ENCODE measurements around the gene ALG10B.
"Not testable (repeated sequence)": the region's sequence is repeated elsewhere in the genome, so short reads cannot be mapped to it uniquely, and the experiment has no call there.

The ALG10B gene, protein sequence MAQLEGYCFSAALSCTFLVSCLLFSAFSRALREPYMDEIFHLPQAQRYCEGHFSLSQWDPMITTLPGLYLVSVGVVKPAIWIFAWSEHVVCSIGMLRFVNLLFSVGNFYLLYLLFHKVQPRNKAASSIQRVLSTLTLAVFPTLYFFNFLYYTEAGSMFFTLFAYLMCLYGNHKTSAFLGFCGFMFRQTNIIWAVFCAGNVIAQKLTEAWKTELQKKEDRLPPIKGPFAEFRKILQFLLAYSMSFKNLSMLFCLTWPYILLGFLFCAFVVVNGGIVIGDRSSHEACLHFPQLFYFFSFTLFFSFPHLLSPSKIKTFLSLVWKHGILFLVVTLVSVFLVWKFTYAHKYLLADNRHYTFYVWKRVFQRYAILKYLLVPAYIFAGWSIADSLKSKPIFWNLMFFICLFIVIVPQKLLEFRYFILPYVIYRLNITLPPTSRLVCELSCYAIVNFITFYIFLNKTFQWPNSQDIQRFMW

DNA sequence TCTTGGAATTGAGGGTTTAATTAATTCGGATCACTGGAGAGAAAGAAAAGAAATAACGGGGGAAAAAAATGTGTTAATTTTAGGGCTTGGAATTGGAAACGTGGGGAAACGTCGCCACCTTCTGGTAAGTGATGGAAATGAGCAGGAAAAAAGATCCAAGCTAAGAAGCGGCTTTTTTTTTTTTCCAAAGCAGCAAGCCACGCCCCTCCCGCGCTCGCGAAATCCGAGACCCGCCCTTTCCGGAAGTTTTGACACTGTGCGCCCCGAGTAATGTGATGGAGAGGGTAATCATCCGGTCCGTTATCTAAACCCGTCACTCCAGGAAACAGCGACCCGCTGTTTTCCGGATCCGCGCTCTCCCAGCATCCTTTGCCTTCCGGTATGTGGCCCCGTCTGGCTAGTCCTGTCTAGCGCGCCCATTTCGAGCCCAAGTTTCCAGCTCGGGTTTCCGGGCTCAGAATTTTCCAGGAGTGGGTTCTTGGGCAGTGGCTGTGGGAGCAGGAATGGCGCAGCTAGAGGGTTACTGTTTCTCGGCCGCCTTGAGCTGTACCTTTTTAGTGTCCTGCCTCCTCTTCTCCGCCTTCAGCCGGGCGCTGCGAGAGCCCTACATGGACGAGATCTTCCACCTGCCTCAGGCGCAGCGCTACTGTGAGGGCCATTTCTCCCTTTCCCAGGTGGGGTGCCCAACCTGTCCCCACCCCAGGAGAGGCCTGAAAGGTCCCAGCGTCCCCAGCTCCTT is at the start of gene ALG10B:
TSS of gene ALG10B (plus strand) at position 384 of the 739 bp plus-strand sequence. CDS start at position 504, 120 bp downstream.
- DNase-seq = peak; percentile 78

DNA sequence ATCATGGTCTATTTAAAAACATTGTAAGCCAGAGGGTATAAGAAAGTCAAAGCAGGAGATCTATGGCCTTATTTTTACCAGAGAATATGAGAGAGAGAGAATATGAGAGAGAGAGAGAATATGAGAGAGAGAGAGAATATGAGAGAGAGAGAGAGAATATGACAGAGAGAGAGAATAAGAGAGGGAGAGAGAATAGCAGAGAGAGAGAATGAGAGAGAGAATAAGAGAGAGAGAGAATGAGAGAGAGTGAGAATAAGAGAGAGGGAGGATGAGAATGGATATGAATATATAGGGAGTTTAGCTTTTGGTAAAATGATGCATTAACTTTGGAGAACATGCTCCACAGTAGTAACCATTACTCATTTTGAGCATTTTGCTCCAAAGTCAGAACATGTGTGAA is 48.0 kb upstream of the ALG10B start:
- no peak for DNase-seq

DNA sequence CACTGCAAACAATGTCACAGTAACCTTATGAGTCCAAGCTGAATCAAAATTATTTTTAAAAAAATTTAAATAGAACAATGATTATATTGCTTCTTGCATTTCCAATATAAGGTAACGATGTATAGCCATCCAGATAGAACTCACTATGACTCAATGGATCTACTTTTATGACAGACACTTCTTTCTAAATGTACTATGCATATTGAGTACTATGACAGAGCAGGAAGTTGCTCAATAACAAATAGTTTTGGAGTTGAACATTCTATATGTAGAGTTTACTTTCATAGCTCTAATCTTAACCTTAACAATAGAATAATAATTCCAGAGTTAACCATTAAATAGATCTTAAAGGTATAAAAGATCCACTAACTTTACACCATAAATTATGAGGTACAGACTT is 46.7 kb upstream of the ALG10B start:
- no peak for DNase-seq

DNA sequence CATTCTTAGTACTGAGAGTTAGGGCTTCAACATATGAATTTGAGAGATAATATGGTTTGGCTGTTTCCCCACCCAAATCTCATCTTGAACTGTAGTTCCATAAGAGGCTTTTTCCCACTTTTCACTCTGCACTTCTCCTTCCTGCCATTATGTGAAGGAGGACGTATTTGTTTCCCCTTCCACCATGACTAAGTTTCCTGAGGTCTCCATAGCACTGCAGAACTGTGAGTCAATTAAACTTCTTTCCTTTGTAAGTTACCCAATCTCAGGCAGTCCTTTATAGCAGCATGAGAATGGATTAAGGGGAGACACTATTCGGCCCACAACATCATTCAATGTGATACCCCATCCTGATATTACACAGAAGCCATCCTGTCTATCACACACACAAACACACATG is 36.8 kb upstream of the ALG10B start:
- no peak for DNase-seq

DNA sequence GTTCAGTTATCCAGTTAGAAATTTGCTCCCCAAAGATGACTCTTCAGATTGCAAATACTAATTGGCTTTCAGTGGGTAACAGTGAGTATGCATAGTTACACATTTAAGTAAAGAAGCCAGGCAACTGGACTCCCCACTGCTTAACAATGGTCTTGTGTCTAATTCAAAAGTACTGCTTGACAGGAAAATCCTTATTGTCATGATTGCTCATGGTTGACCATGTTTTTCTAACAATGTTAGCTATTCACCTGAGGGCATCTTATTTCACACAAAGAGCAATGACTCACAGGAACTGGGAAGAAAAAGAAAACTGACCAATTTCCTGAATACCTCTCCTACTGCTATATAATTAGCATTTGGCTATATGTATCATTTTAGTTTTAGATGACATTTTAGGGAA is 33.7 kb upstream of the ALG10B start:
- DNase-seq = no peak

DNA sequence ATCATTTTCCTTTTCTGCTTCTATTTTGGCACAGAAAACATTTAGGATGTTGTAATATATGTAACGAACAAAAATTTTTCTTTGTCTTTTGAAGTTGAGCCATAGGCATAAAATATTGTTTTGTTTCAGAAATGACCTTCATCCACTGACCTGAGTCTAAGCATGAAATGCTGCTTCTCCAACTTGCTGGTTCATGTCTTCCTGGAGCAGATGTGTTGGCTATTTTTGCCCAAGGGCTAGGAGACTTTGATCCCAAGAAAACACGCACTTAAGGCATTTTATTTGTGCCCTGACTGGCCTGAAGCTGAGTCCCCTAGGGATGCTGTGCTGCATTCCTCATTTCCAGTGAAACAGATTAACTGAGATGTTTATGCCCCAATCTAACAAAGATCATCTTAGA is 27.2 kb upstream of the ALG10B start:
- no peak for DNase-seq

DNA sequence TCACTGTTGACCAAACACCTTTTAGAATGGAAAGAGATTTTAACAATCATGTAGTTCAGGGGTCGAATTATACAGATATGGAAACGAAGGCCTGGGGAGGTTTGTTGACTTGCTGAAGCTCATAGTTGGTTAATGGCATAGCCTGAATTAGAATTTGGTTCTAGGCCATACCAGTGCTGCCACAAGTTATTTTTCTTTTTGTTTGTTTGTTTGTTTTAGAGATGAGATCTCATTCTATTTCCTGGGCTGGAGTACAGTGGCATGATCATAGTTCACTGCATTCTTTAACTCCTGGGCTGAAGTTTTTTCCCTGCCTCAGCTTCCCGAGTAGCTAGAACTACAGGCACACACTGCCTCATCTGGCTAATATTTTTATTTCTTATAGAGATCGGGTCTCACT is 25.4 kb upstream of the ALG10B start:
- DNase-seq = no peak

DNA sequence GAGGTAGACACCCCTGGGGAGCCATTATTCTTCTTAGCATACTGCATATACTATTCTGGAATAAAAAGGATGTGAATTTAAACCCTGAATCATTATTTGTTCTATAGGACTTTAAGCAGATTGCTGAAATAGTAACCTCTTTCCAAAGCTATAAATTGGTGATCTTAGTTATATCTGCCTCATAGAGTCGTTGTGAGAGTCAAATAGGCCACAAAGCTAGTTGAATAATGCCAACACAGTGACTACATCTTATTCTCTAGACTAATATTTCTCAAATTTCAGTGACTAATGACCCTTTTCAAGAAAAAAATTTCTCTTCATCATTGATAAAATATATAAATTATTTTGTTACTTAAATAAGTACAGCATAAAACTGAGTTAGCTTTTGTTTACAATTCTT is 13.6 kb upstream of the ALG10B start:
- not testable (repeated sequence) for DNase-seq

DNA sequence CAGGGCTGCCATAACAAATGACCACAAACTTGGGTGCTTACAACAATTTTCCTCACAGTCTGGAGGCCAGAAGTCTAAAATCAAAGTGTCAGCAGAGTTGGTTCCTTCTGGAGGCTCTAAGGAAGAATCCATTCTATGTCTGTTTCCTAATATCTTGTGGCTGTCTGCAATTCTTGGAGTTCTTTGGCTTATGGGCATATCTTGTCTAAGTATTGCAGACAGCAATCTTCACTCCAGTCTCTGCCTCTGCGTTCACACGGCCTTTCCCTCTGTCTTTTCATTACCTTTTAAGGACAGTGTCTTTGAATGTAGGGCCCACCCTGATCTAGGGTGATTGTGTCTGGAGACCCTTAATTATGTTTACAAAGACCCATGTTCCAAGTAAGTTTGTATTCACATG is 5.4 kb downstream of the ALG10B start:
- DNase-seq = not testable (repeated sequence)

DNA sequence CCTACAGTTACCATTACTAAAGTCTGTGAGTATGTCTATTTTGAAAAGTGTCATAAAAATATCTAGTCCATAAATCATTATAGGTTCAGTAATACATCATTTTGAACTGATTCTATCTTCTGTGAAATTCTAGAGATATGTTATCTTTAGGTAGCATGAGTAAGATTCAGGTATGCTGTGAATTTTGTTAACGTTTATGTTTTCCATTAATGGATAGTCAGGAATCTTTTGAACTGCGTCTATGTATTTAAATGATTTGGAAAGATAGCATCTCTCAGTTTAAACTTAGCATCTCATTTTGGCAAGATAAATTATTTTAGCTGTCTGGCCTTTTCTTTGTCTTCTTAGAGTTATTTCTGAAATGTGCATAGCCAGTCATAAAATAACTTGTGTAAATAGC is 8.3 kb downstream of the ALG10B start:
- no peak for DNase-seq

DNA sequence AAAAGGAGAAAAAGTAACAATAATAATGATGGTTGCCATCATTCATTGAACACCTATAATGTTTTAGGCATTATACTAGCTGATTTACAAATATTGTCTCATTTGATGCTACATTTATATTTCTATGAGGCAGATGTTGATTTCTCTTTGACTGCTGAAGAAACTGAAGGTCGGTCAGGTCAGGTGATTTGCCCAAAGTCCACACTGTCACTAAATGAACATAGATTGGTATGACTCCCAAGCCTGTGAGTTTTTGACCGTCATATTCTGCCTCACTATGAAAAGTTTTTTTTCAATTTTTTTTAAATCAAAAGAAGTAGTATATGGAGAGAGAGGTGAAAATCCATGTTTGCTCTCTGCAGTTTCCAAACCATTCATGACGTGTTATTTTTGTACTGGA is 10.8 kb downstream of the ALG10B start:
- DNase-seq = no peak

DNA sequence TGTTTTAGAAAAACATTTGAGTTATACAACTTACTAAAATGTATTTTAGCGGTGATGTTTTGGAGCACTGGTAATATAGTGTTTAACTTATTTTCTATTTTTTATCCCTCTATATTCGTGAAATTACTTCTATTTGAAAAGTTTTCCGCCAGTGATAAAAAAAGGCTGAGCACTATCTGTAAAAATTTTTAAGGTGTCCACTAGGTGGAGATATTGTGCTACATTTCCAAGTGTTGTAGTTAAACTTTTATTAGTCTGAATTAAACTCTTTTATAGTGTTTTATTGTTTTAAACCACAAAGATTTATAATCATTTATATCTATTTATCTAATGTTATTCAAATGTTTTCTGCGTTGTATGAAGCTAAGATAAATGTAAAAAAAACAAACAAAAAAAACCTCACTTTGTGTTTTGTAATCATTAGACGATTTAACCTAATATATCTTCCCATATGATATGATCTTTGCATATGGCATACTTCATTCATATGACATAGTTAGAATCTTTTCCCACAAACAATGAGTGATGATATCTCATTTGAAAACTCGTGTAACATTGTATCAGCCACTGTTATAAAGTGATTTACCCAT is 11.8 kb downstream of the ALG10B start:
- DNase-seq = peak; percentile 48

DNA sequence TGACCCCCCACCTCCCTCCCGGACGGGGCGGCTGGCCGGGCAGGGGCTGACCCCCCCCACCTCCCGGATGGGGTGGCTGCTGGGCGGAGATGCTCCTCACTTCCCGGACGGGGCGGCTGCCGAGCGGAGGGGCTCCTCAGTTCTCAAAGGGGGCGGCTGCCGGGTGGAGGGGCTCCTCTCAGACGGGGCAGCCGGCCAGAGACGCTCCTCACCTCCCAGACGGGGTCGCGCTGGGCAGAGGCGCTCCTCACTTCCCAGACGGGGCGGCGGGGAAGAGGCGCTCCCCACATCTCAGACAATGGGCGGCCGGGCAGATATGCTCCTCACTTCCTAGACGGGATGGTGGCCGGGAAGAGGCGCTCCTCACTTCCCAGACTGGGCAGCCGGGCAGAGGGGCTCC is 13.8 kb downstream of the ALG10B start:
- not testable (repeated sequence) for DNase-seq

DNA sequence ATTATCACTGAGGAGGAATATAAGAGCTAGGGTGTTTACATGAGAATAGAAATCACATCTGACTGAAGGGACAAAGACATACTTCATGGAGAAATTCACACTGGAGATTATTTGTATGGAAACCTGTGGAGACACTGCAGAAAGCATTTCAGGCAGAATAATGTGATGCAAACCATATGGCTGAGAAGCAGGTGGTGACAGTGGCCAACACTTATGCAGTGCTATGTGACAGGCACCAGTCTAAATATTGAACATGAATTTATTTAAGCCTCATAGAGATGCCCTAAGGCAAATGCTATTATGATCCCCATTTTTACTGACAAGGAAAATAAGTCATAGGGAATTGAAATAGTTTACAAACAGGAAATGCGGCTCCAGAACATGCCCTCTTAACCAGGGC is 16.2 kb downstream of the ALG10B start:
- DNase-seq = no peak

DNA sequence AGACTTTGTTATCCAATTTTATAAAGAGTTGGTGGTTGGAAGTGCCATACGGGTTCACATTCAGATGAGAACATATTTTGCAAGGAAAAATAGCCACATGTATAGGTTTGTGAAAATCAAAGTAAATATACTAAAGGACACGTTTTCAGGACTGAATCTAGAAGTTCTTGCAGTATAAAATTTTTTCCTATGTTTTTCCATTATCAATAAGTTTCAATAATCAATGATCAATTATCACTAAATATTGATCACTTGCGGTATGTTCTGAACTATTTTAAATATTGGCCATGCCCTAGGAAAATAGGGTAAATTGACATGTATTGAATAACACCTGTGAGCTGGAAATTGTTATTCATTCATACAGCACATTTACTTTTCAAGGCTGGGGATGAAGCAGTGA is 25.9 kb downstream of the ALG10B start:
- DNase-seq = no peak

DNA sequence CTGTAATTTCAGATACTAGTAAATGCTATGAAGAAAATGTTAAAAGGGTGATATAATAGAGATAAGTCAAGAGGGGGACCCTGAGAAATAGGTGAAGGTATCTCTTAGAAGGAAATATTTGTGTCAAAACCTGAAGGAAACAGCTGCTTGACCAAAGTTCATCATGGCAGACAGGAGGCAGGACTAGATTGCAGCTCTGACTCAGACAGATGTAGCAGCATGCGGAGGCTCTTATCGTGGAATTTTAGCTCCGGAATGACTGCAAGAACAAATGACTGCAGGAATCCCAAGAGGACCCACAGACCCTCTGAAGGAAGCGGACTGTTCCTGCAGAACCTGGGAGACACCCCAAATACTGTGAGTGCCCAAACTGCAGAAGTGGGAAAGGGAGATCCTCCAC is 26.7 kb downstream of the ALG10B start:
- DNase-seq = not testable (repeated sequence)

DNA sequence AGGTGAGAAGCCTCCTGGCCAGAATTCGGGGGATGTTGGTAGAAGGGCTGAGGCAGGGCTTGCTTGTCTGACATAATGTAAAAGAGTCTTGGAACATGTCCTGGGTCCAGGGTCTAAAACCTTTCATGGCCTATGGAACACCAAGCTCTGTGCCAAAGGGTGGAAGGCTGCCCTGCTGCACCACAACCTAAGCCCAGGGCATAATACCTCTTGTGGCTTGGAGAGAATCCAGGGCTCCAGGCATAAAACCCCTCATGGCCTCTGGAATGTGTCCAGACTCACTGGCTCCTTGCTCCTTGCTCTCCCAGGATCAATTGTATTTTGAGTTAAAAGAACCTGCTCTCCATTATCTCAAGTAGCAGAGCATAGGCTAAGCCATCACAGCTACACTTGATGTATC is 27.3 kb downstream of the ALG10B start:
- not testable (repeated sequence) for DNase-seq

DNA sequence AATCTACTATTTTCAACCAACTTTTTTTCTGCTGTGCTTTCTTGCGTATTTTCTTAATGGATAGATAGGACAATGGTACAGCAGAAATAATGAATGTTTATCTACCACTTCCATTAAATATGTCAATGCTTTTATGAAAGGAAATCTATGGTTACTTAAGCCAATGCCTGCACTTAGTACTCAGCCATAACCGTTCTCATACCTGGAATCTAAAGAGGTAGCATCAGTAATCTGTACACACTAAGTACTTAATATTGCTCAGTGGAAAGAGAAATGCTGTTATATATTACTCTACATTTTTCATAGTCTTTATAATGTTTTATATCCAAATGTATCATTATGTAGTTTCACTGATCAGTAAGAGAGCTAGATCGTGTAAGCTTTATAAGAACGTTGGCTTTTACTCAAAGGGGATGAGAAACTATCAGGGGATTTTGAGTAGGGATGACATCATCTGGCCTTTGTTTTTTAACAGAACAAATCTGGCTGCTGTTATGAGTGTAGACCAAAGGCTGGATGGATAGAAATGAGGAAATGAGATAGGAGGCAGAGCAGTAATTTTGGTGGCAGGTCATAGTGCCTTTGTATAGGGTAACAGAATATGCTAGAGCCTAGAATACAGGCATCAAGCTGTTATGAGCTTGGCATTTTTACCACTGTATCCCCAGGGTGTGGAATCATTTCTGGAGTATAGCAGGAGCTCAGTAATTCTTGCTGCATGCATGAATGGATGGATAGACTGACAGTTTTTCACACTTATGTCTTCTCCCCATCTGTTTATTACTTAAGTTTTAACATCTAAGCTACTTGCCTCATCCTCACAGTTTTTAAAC is 34.0 kb downstream of the ALG10B start:
- no peak for DNase-seq

DNA sequence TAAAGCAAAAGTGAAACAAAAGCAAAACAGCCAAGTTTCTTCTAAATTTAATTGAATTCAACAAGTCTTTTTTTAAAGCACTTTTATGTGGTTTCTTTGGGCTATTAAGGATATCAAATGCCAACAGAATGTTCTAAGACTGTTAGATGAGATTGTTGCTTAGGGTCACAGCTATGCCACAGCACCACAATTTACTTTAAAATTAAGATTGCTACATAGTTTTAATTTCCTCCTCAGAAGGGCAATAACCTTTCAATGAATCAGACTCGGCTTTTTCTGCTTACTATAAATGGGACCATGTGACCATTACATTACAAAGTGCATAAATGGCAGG is 34.6 kb downstream of the ALG10B start:
- DNase-seq = not testable (repeated sequence)

DNA sequence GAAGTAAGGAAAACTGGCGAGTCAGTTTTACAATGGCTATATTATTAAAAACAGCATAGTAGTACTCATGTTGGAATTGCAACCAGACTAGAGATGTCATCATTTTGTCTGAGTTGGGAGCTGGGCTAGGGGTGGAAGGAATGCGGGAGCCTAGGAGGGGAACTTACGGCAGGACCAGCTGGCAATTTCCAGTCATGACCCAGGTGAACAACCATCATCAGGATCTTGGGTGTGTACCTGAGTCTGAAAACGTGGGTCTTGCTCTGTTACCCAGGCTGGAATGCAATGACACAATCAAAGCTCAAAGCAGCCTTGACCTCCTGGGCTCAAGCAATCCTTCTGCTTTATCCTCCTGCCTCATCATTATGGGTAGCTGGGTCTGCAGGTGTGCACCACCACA is 50.9 kb downstream of the ALG10B start:
- DNase-seq = no peak

DNA sequence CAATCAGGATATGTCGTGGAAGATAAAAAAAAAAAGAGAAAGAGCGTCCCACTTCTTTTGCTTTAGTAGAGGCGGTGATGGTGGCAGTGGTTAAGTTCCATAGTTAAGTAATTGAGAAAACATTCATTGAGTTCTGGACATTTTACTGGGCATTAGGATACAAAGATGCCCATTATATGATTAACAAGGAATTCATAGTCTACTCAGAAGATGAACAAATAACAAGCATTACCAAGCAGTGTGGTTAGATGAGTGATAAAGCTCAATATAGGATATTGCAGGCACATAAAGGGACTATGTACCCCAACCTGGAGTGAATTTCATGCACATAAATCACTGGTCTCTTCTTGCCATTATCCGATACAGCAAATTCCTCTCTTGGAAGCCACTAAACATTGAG is 53.7 kb downstream of the ALG10B start:
- no peak for DNase-seq

DNA sequence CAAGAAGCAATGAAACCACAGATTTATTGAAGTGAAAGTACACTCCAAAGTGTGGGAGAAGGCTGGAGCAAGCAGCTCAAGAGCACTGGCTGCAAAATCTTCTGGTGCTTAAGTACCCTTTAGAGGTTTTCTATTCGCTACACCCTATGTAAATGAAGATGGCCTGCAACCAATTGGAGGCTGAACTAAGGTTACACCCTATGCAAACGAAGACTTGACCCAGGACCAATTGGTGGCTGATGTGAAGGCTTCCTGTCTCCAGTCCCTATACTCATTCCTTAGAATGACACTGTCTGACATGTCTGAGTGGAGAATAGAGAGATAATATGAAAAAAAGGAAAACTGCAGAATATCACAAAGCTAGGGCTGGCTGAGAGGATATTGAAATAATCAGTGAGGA is 57.2 kb downstream of the ALG10B start:
- DNase-seq = no peak

DNA sequence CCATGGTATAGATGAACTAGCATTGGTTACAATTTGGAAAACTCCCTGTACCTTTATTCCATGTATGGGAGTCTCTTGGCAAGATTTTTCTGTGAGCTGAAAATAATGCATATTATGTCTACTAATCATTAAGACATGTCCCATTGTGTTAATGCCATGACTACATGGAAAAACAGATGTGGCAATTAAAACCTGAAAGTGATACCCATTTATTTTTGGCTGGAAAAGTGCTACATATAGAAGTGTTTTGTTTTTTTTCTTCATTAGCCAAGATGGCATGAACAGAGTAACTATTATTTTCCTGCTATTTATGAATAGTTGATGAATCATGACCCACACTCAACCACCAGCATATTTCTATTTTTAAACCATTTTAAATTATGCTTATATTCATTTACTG is 58.2 kb downstream of the ALG10B start:
- DNase-seq = peak; percentile 19
